ENCODE measurements around the gene CCL22.

DNA sequence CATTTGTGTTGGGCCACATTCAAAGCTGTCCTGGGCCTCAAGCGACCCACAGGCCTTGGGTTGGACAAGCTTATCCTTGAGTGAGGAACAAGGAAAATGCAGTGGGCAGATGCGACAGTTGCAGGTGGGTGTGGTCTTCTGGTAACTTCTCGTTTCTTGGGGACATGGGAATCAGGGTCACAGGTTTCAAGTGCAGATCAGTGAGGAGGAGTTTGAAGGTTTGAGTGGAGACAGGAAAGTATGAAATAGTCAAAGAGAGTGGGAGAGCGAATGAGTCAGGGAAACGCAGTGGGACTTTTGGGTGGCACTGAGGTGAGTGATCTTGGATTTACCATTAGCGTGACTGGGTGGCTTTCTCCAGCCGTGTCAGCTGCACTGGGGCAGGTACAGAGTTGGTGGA is 15.4 kb upstream of the CCL22 start:
- TF ChIP-seq, protein P1, sequence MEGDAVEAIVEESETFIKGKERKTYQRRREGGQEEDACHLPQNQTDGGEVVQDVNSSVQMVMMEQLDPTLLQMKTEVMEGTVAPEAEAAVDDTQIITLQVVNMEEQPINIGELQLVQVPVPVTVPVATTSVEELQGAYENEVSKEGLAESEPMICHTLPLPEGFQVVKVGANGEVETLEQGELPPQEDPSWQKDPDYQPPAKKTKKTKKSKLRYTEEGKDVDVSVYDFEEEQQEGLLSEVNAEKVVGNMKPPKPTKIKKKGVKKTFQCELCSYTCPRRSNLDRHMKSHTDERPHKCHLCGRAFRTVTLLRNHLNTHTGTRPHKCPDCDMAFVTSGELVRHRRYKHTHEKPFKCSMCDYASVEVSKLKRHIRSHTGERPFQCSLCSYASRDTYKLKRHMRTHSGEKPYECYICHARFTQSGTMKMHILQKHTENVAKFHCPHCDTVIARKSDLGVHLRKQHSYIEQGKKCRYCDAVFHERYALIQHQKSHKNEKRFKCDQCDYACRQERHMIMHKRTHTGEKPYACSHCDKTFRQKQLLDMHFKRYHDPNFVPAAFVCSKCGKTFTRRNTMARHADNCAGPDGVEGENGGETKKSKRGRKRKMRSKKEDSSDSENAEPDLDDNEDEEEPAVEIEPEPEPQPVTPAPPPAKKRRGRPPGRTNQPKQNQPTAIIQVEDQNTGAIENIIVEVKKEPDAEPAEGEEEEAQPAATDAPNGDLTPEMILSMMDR (IDR thresholded peaks at IDR 0.05 in 2 of 3, conservative IDR thresholded peaks at IDR 0.05 in 1 of 3; ENCODE audit: borderline replicate concordance in 1 of 3, insufficient read depth in 1 of 3, low read depth in 2 of 3, low read length in 2 of 3) = no peak
- TF ChIP-seq YY1 (IDR thresholded peaks at IDR 0.05; ENCODE audit: extremely low read depth, insufficient replicate concordance, low read depth, low read length) (no peak), EZH2 (IDR thresholded peaks at IDR 0.05) (no peak), CEBPB (IDR thresholded peaks at IDR 0.05; ENCODE audit: low read depth) (no peak), POLR2A (IDR thresholded peaks at IDR 0.05; ENCODE audit: borderline replicate concordance, extremely low read depth, insufficient read depth, insufficient read length) (no peak), EZH2phosphoT487 (IDR thresholded peaks at IDR 0.05; ENCODE audit: borderline replicate concordance) (no peak), POLR2AphosphoS5 (IDR thresholded peaks at IDR 0.05; ENCODE audit: low read depth, low read length) (no peak)
- TF ChIP-seq, protein P2, sequence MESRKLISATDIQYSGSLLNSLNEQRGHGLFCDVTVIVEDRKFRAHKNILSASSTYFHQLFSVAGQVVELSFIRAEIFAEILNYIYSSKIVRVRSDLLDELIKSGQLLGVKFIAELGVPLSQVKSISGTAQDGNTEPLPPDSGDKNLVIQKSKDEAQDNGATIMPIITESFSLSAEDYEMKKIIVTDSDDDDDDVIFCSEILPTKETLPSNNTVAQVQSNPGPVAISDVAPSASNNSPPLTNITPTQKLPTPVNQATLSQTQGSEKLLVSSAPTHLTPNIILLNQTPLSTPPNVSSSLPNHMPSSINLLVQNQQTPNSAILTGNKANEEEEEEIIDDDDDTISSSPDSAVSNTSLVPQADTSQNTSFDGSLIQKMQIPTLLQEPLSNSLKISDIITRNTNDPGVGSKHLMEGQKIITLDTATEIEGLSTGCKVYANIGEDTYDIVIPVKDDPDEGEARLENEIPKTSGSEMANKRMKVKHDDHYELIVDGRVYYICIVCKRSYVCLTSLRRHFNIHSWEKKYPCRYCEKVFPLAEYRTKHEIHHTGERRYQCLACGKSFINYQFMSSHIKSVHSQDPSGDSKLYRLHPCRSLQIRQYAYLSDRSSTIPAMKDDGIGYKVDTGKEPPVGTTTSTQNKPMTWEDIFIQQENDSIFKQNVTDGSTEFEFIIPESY (IDR thresholded peaks at IDR 0.05; ENCODE audit: extremely low read depth, insufficient replicate concordance, low read length) = no peak
